ENCODE results near the gene PRELID2.

DNA sequence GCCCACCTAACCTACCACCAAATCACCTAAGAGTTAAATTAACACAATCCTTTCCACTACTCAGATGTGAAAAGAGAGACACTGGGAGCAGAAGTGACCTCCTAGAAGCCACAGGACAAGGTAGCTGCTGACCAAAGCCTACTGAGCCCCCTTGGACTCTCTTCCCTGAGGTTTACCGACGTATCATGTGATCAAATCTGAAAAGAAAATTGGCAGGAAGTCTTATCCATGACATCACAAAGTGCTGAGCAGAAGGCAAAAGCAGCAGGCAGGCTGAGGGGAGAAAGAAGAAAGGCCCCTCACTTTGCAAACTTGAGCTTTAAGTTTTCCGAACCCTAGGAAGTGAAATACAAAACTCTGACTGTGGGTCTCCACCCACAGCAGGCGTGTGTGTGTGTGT, 11.1 kb downstream of the PRELID2 start:
- TF ChIP-seq, protein P1, sequence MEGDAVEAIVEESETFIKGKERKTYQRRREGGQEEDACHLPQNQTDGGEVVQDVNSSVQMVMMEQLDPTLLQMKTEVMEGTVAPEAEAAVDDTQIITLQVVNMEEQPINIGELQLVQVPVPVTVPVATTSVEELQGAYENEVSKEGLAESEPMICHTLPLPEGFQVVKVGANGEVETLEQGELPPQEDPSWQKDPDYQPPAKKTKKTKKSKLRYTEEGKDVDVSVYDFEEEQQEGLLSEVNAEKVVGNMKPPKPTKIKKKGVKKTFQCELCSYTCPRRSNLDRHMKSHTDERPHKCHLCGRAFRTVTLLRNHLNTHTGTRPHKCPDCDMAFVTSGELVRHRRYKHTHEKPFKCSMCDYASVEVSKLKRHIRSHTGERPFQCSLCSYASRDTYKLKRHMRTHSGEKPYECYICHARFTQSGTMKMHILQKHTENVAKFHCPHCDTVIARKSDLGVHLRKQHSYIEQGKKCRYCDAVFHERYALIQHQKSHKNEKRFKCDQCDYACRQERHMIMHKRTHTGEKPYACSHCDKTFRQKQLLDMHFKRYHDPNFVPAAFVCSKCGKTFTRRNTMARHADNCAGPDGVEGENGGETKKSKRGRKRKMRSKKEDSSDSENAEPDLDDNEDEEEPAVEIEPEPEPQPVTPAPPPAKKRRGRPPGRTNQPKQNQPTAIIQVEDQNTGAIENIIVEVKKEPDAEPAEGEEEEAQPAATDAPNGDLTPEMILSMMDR (IDR thresholded peaks at IDR 0.05), result no peak
- TF ChIP-seq RAD21 (IDR thresholded peaks at IDR 0.05; ENCODE audit: low read length) (no peak), EP300 (IDR thresholded peaks at IDR 0.05; ENCODE audit: borderline replicate concordance in 1 of 2, low read depth in 1 of 2, low read length in 1 of 2) (no peak), EZH2phosphoT487 (IDR thresholded peaks at IDR 0.05; ENCODE audit: borderline replicate concordance, low read depth) (no peak), TEAD4 (IDR thresholded peaks at IDR 0.05; ENCODE audit: borderline replicate concordance, insufficient read depth) (no peak), FOXM1 (IDR thresholded peaks at IDR 0.05; ENCODE audit: low read depth) (no peak), GABPA (IDR thresholded peaks at IDR 0.05; ENCODE audit: low read depth) (no peak), POLR2AphosphoS5 (IDR thresholded peaks at IDR 0.05; ENCODE audit: low read depth, low read length) (no peak), YY1 (IDR thresholded peaks at IDR 0.05; ENCODE audit: low read depth) (no peak)
- TF ChIP-seq, protein P2, sequence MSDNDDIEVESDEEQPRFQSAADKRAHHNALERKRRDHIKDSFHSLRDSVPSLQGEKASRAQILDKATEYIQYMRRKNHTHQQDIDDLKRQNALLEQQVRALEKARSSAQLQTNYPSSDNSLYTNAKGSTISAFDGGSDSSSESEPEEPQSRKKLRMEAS (IDR thresholded peaks at IDR 0.05; ENCODE audit: low read depth), result no peak
- TF ChIP-seq, protein P3, sequence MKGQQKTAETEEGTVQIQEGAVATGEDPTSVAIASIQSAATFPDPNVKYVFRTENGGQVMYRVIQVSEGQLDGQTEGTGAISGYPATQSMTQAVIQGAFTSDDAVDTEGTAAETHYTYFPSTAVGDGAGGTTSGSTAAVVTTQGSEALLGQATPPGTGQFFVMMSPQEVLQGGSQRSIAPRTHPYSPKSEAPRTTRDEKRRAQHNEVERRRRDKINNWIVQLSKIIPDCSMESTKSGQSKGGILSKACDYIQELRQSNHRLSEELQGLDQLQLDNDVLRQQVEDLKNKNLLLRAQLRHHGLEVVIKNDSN (IDR thresholded peaks at IDR 0.05; ENCODE audit: borderline replicate concordance, low read depth), result no peak
- TF ChIP-seq, protein P4, sequence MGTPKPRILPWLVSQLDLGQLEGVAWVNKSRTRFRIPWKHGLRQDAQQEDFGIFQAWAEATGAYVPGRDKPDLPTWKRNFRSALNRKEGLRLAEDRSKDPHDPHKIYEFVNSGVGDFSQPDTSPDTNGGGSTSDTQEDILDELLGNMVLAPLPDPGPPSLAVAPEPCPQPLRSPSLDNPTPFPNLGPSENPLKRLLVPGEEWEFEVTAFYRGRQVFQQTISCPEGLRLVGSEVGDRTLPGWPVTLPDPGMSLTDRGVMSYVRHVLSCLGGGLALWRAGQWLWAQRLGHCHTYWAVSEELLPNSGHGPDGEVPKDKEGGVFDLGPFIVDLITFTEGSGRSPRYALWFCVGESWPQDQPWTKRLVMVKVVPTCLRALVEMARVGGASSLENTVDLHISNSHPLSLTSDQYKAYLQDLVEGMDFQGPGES (IDR thresholded peaks at IDR 0.05; ENCODE audit: low read depth, low read length), result no peak
- TF ChIP-seq, protein P5, sequence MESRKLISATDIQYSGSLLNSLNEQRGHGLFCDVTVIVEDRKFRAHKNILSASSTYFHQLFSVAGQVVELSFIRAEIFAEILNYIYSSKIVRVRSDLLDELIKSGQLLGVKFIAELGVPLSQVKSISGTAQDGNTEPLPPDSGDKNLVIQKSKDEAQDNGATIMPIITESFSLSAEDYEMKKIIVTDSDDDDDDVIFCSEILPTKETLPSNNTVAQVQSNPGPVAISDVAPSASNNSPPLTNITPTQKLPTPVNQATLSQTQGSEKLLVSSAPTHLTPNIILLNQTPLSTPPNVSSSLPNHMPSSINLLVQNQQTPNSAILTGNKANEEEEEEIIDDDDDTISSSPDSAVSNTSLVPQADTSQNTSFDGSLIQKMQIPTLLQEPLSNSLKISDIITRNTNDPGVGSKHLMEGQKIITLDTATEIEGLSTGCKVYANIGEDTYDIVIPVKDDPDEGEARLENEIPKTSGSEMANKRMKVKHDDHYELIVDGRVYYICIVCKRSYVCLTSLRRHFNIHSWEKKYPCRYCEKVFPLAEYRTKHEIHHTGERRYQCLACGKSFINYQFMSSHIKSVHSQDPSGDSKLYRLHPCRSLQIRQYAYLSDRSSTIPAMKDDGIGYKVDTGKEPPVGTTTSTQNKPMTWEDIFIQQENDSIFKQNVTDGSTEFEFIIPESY (IDR thresholded peaks at IDR 0.05; ENCODE audit: borderline replicate concordance, low read depth), result no peak

All from SK-N-SH (cell line).